Mesenchymal stem cell (in vitro differentiated cells and primary cell): ENCODE measurements around the gene SH3PXD2A.

Experiments
- DNase-seq: peaks from one replicate; pipeline ENCODE4 v3.0.0-alpha.2; 2013
- H2AFZ ChIP-seq: one replicate; pipeline ENCODE4 v1.6.1; 2013; ENCODE audit warnings: low read depth, mild to moderate bottlenecking, control low read depth, inconsistent platforms, low read length, moderate library complexity
- H2AK5ac ChIP-seq: 2 replicates; pipeline ENCODE4 v1.6.1; 2013; ENCODE audit warnings: low read length, moderate library complexity, mild to moderate bottlenecking, inconsistent platforms; ENCODE audit not compliant: severe bottlenecking
- H2BK120ac ChIP-seq: one replicate; pipeline ENCODE4 v1.6.1; 2013; ENCODE audit warnings: low read depth, mild to moderate bottlenecking, inconsistent platforms, low read length, moderate library complexity
- H2BK12ac ChIP-seq, 2 experiments: one replicate each; pipeline ENCODE4 v1.6.1; 2013; ENCODE audit warnings: inconsistent platforms in 2 of 2, low read length in 2 of 2, mild to moderate bottlenecking in 2 of 2, moderate library complexity in 2 of 2, control low read depth in 1 of 2
- H2BK15ac ChIP-seq: one replicate; pipeline ENCODE4 v1.6.1; 2013; ENCODE audit warnings: mild to moderate bottlenecking, low read depth, inconsistent platforms; ENCODE audit not compliant: poor library complexity, severe bottlenecking
- H2BK5ac ChIP-seq: 2 replicates; pipeline ENCODE4 v1.6.1; 2013; ENCODE audit warnings: low read depth, mild to moderate bottlenecking, low read length, control low read depth, inconsistent platforms; ENCODE audit not compliant: poor library complexity, severe bottlenecking
- H3K14ac ChIP-seq, 2 experiments: one replicate each; pipeline ENCODE4 v1.6.1; 2013; ENCODE audit warnings: inconsistent platforms in 2 of 2, low read length in 2 of 2, control low read depth in 1 of 2, mild to moderate bottlenecking in 1 of 2, moderate library complexity in 1 of 2
- H3K18ac ChIP-seq, 2 experiments: one replicate each; pipeline ENCODE4 v1.6.1; 2013; ENCODE audit warnings: inconsistent platforms in 2 of 2, low read length in 2 of 2, control low read depth in 1 of 2, low read depth in 1 of 2, mild to moderate bottlenecking in 1 of 2
- H3K23ac ChIP-seq, 2 experiments: one replicate each; pipeline ENCODE4 v1.6.1; 2013; ENCODE audit warnings: inconsistent platforms in 2 of 2, low read length in 2 of 2, mild to moderate bottlenecking in 2 of 2, moderate library complexity in 2 of 2, control low read depth in 1 of 2
- H3K27ac ChIP-seq: 2 replicates; pipeline ENCODE4 v1.5.1; 2013; ENCODE audit warnings: mild to moderate bottlenecking, moderate library complexity, low read length, control low read depth, inconsistent platforms; ENCODE audit not compliant: poor library complexity, severe bottlenecking
- H3K27me3 ChIP-seq, 2 experiments: 2 replicates each; pipeline versions ENCODE4 v1.6.1 to v1.7.0; 2013; ENCODE audit warnings: low read length in 2 of 2, mild to moderate bottlenecking in 2 of 2, moderate library complexity in 2 of 2, control low read depth in 1 of 2, inconsistent platforms in 1 of 2; ENCODE audit not compliant: control insufficient read depth in 1 of 2, insufficient read depth in 1 of 2
- H3K36me3 ChIP-seq, 2 experiments: 2 replicates each; pipeline versions ENCODE4 v1.6.1 to v1.7.0; 2013; ENCODE audit warnings: low read length in 2 of 2, control low read depth in 1 of 2, inconsistent platforms in 1 of 2, low read depth in 1 of 2, mild to moderate bottlenecking in 1 of 2; ENCODE audit not compliant: insufficient read depth in 2 of 2, control insufficient read depth in 1 of 2
- H3K4ac ChIP-seq, 2 experiments: one replicate each; pipeline ENCODE4 v1.6.1; 2013; ENCODE audit warnings: inconsistent platforms in 2 of 2, low read length in 2 of 2, mild to moderate bottlenecking in 2 of 2, moderate library complexity in 2 of 2, control low read depth in 1 of 2, low read depth in 1 of 2
- H3K4me1 ChIP-seq: 2 replicates; pipeline ENCODE4 v1.6.1; 2013; ENCODE audit warnings: low read depth, low read length, control low read depth; ENCODE audit not compliant: control insufficient read depth, insufficient read depth
- H3K4me2 ChIP-seq: 2 replicates; pipeline ENCODE4 v1.6.1; 2013; ENCODE audit warnings: low read length, mild to moderate bottlenecking, inconsistent platforms; ENCODE audit not compliant: poor library complexity, severe bottlenecking
- H3K4me3 ChIP-seq, 2 experiments: 2 replicates each; pipeline versions ENCODE4 v1.5.1 to v1.7.0; 2013; ENCODE audit warnings: low read length in 2 of 2, mild to moderate bottlenecking in 2 of 2, control low read depth in 1 of 2, low read depth in 1 of 2; ENCODE audit not compliant: insufficient read depth in 1 of 2
- H3K79me1 ChIP-seq: replicated peaks from 2 replicates; pipeline ENCODE4 v1.6.1; 2013; ENCODE audit warnings: mild to moderate bottlenecking, control low read depth, low read length, inconsistent platforms; ENCODE audit not compliant: poor library complexity, severe bottlenecking
- H3K9ac ChIP-seq: 2 replicates; pipeline ENCODE4 v1.7.0; 2013; ENCODE audit warnings: mild to moderate bottlenecking, low read length, moderate library complexity
- H3K9me3 ChIP-seq: 2 replicates; pipeline ENCODE4 v1.7.0; 2013; ENCODE audit warnings: mild to moderate bottlenecking, low read length; ENCODE audit not compliant: control insufficient read depth
- H4K8ac ChIP-seq: one replicate; pipeline ENCODE4 v1.6.1; 2013; ENCODE audit warnings: inconsistent platforms, mild to moderate bottlenecking, low read length, moderate library complexity
- H4K91ac ChIP-seq: one replicate; pipeline ENCODE4 v1.6.1; 2013; ENCODE audit warnings: mild to moderate bottlenecking, low read length, inconsistent platforms
- WGBS: methylation state at CpG from one replicate; pipeline ENCODE4 v1.1.7; 2013; ENCODE audit warnings: mixed read lengths; 5-methylcytosine and 5-hydroxymethylcytosine counted together

SH3PXD2A gene

DNA sequence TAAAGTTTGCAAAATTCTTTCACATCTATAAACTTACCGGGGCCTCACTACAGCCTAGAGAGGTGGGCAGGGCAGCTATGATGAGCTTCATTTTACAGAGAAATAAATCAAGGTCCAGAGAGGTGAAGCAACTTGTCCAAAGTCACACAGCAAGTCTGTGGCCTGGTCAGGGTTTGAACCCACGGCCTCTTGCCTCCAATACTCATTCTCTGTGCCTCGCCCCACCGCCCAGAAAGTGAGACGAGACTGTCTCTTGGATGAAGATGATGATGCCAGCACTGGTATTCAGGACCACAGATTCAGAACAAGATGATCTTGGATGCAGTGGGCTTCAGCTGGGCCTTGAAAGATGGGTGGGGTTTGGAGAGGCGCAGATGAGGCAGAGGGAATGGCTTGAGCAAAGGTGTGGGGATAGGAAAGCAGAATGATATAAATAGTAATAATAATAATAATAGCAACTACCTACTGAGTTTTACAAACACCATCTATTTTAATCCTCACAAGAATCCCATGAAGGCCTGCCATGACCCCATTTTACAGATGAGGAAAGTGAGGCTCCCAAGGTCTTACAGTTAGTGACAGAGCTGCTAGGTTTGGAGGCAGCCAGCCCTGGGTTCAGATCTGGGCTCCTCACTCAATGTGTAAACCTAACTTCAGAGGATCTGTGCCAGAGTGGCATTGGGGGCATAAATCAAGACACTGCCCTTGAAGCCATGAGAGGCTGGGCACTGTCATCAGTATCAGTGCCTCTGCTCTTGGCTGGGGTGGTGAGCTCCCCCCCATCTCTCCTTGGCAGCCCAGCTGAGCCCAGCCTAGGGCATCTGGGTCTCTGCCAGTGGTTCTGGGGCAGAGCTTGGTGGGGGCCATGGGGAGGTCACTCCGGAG, 291.9 kb downstream of the SH3PXD2A start:
- H3K36me3 ChIP-seq = no peaks in the 10 kb centered on the region
- H3K4me3 ChIP-seq = no peak overlapping the region
- no peak overlapping the region for H2BK12ac ChIP-seq
- no peak overlapping the region for H2AFZ ChIP-seq
- H2BK15ac ChIP-seq = no peak overlapping the region
- no peaks in the 10 kb centered on the region for H3K79me1 ChIP-seq
- H2AK5ac ChIP-seq = no peak overlapping the region
- H3K4me1 ChIP-seq = peaks cover 10% of the 10 kb centered on the region
- peaks cover 6% of the 10 kb centered on the region for H3K9me3 ChIP-seq
- no peak overlapping the region for H2BK120ac ChIP-seq
- no peak overlapping the region for H3K14ac ChIP-seq
- H3K4me2 ChIP-seq = no peak overlapping the region
- peaks cover 80 to 81% of the 10 kb centered on the region in 2 experiments for H3K27me3 ChIP-seq
- no peak overlapping the region for H3K18ac ChIP-seq
- no peak overlapping the region for H3K27ac ChIP-seq
- no peak overlapping the region for H4K91ac ChIP-seq
- no peak overlapping the region for H2BK5ac ChIP-seq
- 98% methylated on average over 6 of the region's 7 CpGs for WGBS
- DNase-seq = no peak
- H3K9ac ChIP-seq = no peak overlapping the region
- H4K8ac ChIP-seq = no peak overlapping the region
- no peak overlapping the region for H3K4ac ChIP-seq
- no peak overlapping the region for H3K23ac ChIP-seq

DNA sequence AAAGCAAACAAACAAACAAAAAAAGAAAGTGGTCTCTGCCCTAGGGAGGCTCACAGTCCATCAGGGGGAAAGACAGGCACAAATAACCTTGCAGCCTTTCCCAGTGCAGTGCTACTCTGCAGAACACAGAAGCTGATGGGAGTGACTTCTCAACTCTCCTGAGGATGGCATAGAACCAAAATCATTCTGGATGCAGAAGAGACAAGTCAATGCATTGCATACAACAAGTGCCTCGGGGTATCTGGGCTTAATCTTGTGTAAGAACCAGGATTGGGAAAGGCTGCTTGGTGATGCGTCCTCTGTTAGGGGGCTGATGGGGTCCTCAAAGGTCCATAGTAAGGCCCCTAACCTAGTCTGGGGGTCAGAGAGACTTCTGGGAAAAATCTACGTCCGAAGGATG, 293.0 kb downstream of the SH3PXD2A start:
- Histone ChIP-seq H2BK15ac (no peak overlapping the region), H4K91ac (no peak overlapping the region), H3K4ac (no peak overlapping the region), H3K23ac (no peak overlapping the region), H3K4me2 (no peak overlapping the region), H3K27me3 (peaks cover 80 to 81% of the 10 kb centered on the region in 2 experiments), H3K14ac (no peak overlapping the region), H2BK120ac (no peak overlapping the region), H3K36me3 (no peaks in the 10 kb centered on the region), H2AK5ac (no peak overlapping the region), H2AFZ (no peak overlapping the region), H3K9ac (no peak overlapping the region), H3K4me1 (peaks cover 10% of the 10 kb centered on the region), H3K9me3 (peaks cover 6% of the 10 kb centered on the region), H3K4me3 (no peak overlapping the region), H4K8ac (no peak overlapping the region), H2BK12ac (no peak overlapping the region), H3K18ac (no peak overlapping the region), H3K27ac (no peak overlapping the region), H2BK5ac (no peak overlapping the region), H3K79me1 (no peaks in the 10 kb centered on the region)
- DNase-seq = no peak
- 91% methylated on average over 4 of the region's 4 CpGs for WGBS

DNA sequence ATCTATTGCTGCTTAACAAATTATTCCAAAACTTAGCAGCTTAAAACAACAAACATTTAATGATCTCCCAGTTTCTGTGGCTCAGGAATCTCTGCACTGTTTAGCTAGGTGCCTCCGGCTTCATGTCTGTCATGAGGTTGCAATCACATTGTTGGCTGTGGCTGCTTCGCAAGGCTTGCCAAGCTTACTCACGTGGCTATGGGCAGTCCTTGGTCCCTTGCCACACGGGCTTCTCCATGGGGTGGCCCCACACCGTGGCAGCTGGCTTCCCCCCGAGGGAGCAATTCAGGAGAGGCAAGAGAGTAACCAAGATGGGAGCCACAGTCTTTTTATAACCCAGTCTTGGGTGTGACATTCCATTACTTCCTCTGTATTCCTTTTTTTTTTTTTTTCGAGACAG, 294.5 kb downstream of the SH3PXD2A start:
- H4K8ac ChIP-seq = no peak overlapping the region
- H2BK15ac ChIP-seq = peak overlapping the region; percentile 38
- no peak overlapping the region for H2AK5ac ChIP-seq
- no peaks in the 10 kb centered on the region for H3K79me1 ChIP-seq
- peaks cover 6% of the 10 kb centered on the region for H3K9me3 ChIP-seq
- H3K4ac ChIP-seq = no peak overlapping the region
- H3K14ac ChIP-seq = no peak overlapping the region
- no peak overlapping the region for H4K91ac ChIP-seq
- H2BK12ac ChIP-seq = no peak overlapping the region
- no peak overlapping the region for H3K9ac ChIP-seq
- H3K36me3 ChIP-seq = no peaks in the 10 kb centered on the region
- no peak overlapping the region for H3K27ac ChIP-seq
- peaks cover 87 to 90% of the 10 kb centered on the region in 2 experiments for H3K27me3 ChIP-seq
- peak overlapping the region in 1 of 2 experiments; percentile 86 for H3K23ac ChIP-seq
- no peak overlapping the region for H3K4me3 ChIP-seq
- H3K4me2 ChIP-seq = no peak overlapping the region
- WGBS = 90% methylated on average over 6 of the region's 7 CpGs
- no peak overlapping the region for H2AFZ ChIP-seq
- DNase-seq = no peak
- H3K18ac ChIP-seq = no peak overlapping the region
- no peak overlapping the region for H2BK5ac ChIP-seq
- H2BK120ac ChIP-seq = no peak overlapping the region
- H3K4me1 ChIP-seq = peaks cover 10% of the 10 kb centered on the region

GRCh38 chr10:103559776-103560175, 295.6 kb downstream of the SH3PXD2A start:
- H4K8ac ChIP-seq = no peak overlapping the region
- H3K4ac ChIP-seq = no peak overlapping the region
- no peak overlapping the region for H3K23ac ChIP-seq
- H3K27ac ChIP-seq = no peak overlapping the region
- H3K4me1 ChIP-seq = peaks cover 20% of the 10 kb centered on the region
- H2AK5ac ChIP-seq = no peak overlapping the region
- no peak overlapping the region for H3K4me3 ChIP-seq
- no peak overlapping the region for H2BK12ac ChIP-seq
- H3K9ac ChIP-seq = no peak overlapping the region
- H3K4me2 ChIP-seq = no peak overlapping the region
- H3K9me3 ChIP-seq = peaks cover 6% of the 10 kb centered on the region
- no peak overlapping the region for H2AFZ ChIP-seq
- no peak overlapping the region for H3K18ac ChIP-seq
- H3K27me3 ChIP-seq = peaks cover 85 to 87% of the 10 kb centered on the region in 2 experiments
- H3K79me1 ChIP-seq = no peaks in the 10 kb centered on the region
- H2BK120ac ChIP-seq = no peak overlapping the region
- WGBS = 89% methylated on average over 9 of the region's 9 CpGs
- H2BK15ac ChIP-seq = no peak overlapping the region
- H3K14ac ChIP-seq = peak overlapping the region in 1 of 2 experiments; percentile 45
- peak overlapping the region; percentile 14 for H4K91ac ChIP-seq
- no peak for DNase-seq
- H3K36me3 ChIP-seq = no peaks in the 10 kb centered on the region
- H2BK5ac ChIP-seq = no peak overlapping the region
